Natural killer cell (primary cell): Measurements from ENCODE around the gene ROBO4. TPM values are rescaled to one million over a fixed set of nuclear protein-coding genes. Genes with fewer than 3 reads are reported as not detected.

ENCODE experiments used
- ATAC-seq, 3 donors: fragments of 150-1000 bp in 2 of 3; fragments of 200-7000 bp in 1 of 3; cut with Tn5 transposase; 1 replicate in 1 of 3; 2 replicates in 2 of 3; pipeline ENCODE4 v1.10.0; 2021; ENCODE audit warnings: mild to moderate bottlenecking in 2 of 3, moderate library complexity in 2 of 3
- DNase-seq, 2 donors: peaks; one replicate each; pipeline versions ENCODE4 v3.0.0 to v3.0.0-alpha.2; 2013 to 2021; ENCODE audit warnings: mixed read lengths in 1 of 2
- H3K27ac ChIP-seq: one replicate; pipeline ENCODE4 v1.5.1; 2013; ENCODE audit warnings: mild to moderate bottlenecking, low read length
- H3K27me3 ChIP-seq: one replicate; pipeline ENCODE4 v1.6.1; 2013; ENCODE audit warnings: low read length; ENCODE audit not compliant: control insufficient read depth, insufficient read depth
- H3K36me3 ChIP-seq: one replicate; pipeline ENCODE4 v1.6.1; 2013; ENCODE audit warnings: low read length; ENCODE audit not compliant: control insufficient read depth, insufficient read depth
- H3K4me1 ChIP-seq: one replicate; pipeline ENCODE4 v1.6.1; 2013; ENCODE audit warnings: low read length; ENCODE audit not compliant: control insufficient read depth, insufficient read depth
- H3K4me3 ChIP-seq: one replicate; pipeline ENCODE4 v1.5.1; 2013; ENCODE audit warnings: low read length
- H3K9me3 ChIP-seq: one replicate; pipeline ENCODE4 v1.6.1; 2013; ENCODE audit warnings: low read length; ENCODE audit not compliant: control insufficient read depth, insufficient read depth
- H3K27ac Mint-ChIP-seq, 2 donors: one replicate each; pipeline ENCODE4 v1.8.0; 2022; ENCODE audit warnings: mild to moderate bottlenecking in 2 of 2, mixed read lengths in 2 of 2, moderate library complexity in 1 of 2
- H3K27me3 Mint-ChIP-seq, 2 donors: one replicate each; pipeline ENCODE4 v1.8.0; 2022; ENCODE audit warnings: low read depth in 2 of 2, mixed read lengths in 2 of 2
- H3K36me3 Mint-ChIP-seq: one replicate; pipeline ENCODE4 v1.8.0; 2022; ENCODE audit warnings: mixed read lengths
- H3K4me1 Mint-ChIP-seq, 2 donors: one replicate each; pipeline ENCODE4 v1.8.0; 2022; ENCODE audit warnings: mixed read lengths in 2 of 2
- H3K4me3 Mint-ChIP-seq: one replicate; pipeline ENCODE4 v1.8.0; 2022; ENCODE audit warnings: mild to moderate bottlenecking, moderate library complexity, mixed read lengths
- H3K9me3 Mint-ChIP-seq, 2 donors: one replicate each; pipeline ENCODE4 v1.8.0; 2022; ENCODE audit warnings: mixed read lengths in 2 of 2
- WGBS: methylation state at CpG from one replicate; pipeline ENCODE4 v1.1.7; 2013; ENCODE audit warnings: missing lambda C conversion rate; ENCODE audit not compliant: insufficient coverage; 5-methylcytosine and 5-hydroxymethylcytosine counted together
- intact Hi-C: fragments of 100-400 bp; cut with micrococcal nuclease; formaldehyde crosslinking; loops from one replicate; pipeline ENCODE4 v1.14.2; 2022
- total RNA-seq, 4 donors: library from RNA; stranded (reverse); fragments of 120-200 nt in 1 of 4; gene quantifications; one replicate each; pipeline versions ENCODE4 v1.2.3 to v1.2.4, GENCODE V29; 2013 to 2022
- TF ChIP-seq, protein P1 (sequence below): fragments of 200-600 bp; IDR thresholded peaks from one replicate; pipeline ENCODE4 v1.8.0; 2022; ENCODE audit warnings: antibody characterized with exemption

The ROBO4 gene
- total RNA-seq, 3 donors from 2014 or later (not counting 1 experiment from before 2014, with no cell fraction given), result not detected

DNA sequence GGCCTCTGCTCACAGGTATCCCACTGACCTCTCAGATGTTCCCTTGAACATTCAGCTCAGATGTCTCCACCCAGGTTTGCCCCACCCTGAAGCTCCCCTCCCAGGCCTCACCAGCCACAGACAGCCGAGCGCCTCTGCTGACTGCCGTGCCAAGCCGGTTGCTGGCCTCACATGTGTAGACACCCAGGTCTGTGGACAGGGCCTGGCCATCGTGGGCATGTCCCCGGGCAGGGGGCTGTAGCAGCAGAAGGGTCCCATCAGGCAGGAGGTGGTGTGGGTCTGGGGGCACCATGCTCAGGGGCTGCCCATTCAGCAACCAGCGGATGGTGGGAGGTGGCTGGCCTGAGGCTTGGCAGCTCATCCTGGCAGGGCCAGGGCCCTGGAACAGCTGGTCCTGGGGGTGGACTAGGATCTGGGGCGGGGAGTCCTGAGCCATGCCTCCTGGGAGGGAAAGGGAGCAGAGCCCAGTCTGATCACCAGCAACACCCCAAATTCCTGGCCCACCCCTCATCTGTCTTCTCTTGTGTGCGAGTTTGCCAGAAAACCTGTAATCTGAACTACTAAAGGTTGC is 759 bp downstream of the ROBO4 start:
- 73% methylated on average over 9 of the region's 9 CpGs for whole genome bisulfite sequencing
- H3K4me3 Mint-ChIP-seq, result no peak overlapping the region
- no peak for ATAC-seq
- Histone ChIP-seq H3K27me3 (no peaks in the 10 kb centered on the region), H3K4me1 (peaks cover 5% of the 10 kb centered on the region), H3K9me3 (no peaks in the 10 kb centered on the region), H3K36me3 (no peaks in the 10 kb centered on the region), H3K4me3 (no peak overlapping the region), H3K27ac (no peak overlapping the region)
- no peaks in the 10 kb centered on the region for H3K36me3 Mint-ChIP-seq
- H3K27ac Mint-ChIP-seq, result no peak overlapping the region
- peaks cover 0 to 9% of the 10 kb centered on the region in 2 donors for H3K4me1 Mint-ChIP-seq
- intact Hi-C loops, result no loop called here
- DNase-seq, result no peak
- H3K9me3 Mint-ChIP-seq, result no peaks in the 10 kb centered on the region
- H3K27me3 Mint-ChIP-seq, result peaks cover 17 to 24% of the 10 kb centered on the region in 2 donors
- TF ChIP-seq, protein P1, sequence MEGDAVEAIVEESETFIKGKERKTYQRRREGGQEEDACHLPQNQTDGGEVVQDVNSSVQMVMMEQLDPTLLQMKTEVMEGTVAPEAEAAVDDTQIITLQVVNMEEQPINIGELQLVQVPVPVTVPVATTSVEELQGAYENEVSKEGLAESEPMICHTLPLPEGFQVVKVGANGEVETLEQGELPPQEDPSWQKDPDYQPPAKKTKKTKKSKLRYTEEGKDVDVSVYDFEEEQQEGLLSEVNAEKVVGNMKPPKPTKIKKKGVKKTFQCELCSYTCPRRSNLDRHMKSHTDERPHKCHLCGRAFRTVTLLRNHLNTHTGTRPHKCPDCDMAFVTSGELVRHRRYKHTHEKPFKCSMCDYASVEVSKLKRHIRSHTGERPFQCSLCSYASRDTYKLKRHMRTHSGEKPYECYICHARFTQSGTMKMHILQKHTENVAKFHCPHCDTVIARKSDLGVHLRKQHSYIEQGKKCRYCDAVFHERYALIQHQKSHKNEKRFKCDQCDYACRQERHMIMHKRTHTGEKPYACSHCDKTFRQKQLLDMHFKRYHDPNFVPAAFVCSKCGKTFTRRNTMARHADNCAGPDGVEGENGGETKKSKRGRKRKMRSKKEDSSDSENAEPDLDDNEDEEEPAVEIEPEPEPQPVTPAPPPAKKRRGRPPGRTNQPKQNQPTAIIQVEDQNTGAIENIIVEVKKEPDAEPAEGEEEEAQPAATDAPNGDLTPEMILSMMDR, result no peak

DNA sequence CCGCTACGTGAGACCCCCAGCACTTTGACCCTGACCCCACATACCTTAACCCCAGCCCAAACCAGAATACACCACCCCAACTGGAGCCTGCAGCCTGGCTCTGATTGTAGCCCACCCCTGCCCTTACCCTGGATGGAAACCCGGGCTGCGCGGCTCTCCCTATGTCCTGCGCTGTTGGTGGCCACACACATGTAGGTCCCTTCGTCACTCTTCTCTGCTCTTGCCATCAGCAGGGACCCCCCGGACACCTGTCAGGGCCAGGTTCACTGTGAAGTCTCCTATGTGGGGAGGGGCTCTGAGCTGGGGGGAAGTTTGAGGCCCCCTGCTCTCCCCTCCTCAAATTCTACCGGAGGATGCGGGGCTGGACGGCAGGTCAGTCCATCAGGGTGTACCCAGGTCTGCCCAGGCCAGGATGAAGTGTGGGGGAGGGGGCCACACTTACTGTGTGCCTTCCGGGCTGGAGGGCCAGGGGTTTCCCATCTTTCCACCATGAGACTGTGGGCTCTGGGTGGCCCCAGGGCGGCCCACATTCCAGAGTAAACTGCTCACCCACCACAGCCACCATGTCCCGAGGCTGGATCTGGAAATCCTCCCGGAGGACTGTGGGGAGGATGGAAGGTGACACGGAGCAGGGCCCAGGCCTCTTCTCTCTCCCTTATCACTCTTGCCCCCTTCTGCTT is 1.5 kb downstream of the ROBO4 start:
- H3K27me3 Mint-ChIP-seq, result peaks cover 11 to 17% of the 10 kb centered on the region in 2 donors
- ATAC-seq (no peak), DNase-seq (no peak)
- no peak overlapping the region for H3K27ac Mint-ChIP-seq
- Histone ChIP-seq H3K4me1 (peaks cover 5% of the 10 kb centered on the region), H3K9me3 (no peaks in the 10 kb centered on the region), H3K4me3 (no peak overlapping the region), H3K36me3 (no peaks in the 10 kb centered on the region), H3K27me3 (no peaks in the 10 kb centered on the region), H3K27ac (no peak overlapping the region)
- H3K36me3 Mint-ChIP-seq, result no peaks in the 10 kb centered on the region
- WGBS, result 92% methylated on average over 11 of the region's 16 CpGs
- TF ChIP-seq, protein P1, result no peak
- no peak overlapping the region for H3K4me3 Mint-ChIP-seq
- intact Hi-C loops, result no loop called here
- peaks cover 0 to 9% of the 10 kb centered on the region in 2 donors for H3K4me1 Mint-ChIP-seq
- no peaks in the 10 kb centered on the region for H3K9me3 Mint-ChIP-seq

DNA sequence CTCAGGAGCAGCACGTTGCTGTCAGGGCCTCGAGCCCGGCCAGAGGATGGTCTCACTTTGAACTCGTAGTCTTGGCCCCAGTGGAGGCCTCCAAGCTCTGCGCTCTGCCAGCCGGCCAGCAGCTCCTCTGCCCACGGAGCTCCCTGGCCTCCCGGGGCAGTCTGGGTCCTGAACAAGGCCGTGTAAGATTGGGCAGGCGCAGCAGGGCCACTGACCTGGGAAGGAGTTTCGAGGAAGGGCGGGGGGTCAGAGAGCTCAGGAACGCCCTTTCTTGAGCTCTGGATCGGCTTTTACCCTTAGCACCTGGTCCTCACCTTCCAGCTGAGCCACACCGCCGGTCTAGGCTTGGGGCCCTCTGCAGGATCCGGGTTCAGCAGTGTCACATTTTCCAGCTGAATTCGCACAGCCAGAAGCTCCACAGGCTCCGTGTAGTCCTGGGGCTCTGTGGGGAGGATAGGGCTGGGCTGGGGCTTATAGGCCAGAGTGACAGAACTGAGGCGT is 2.1 kb downstream of the ROBO4 start:
- Mint-ChIP-seq H3K27ac (no peak overlapping the region), H3K36me3 (no peaks in the 10 kb centered on the region), H3K4me1 (peaks cover 0 to 9% of the 10 kb centered on the region in 2 donors), H3K27me3 (peaks cover 6 to 11% of the 10 kb centered on the region in 2 donors), H3K4me3 (no peak overlapping the region), H3K9me3 (no peaks in the 10 kb centered on the region)
- TF ChIP-seq, protein P1, result no peak
- WGBS, result 90% methylated on average over 20 of the region's 20 CpGs
- no peaks in the 10 kb centered on the region for H3K27me3 ChIP-seq
- H3K9me3 ChIP-seq, result no peaks in the 10 kb centered on the region
- ATAC-seq (no peak), DNase-seq (no peak)
- peaks cover 5% of the 10 kb centered on the region for H3K4me1 ChIP-seq
- no peak overlapping the region for H3K27ac ChIP-seq
- H3K4me3 ChIP-seq, result no peak overlapping the region
- no peaks in the 10 kb centered on the region for H3K36me3 ChIP-seq
- intact Hi-C loops, result no loop called here
